Spleen (tissue), 11 donors: ENCODE measurements around the gene ADGRL3. TPM values are rescaled to one million over a fixed set of nuclear protein-coding genes. Genes with fewer than 3 reads are reported as not detected.
"Not testable (repeated sequence)": the region's sequence is repeated elsewhere in the genome, so short reads cannot be mapped to it uniquely, and the experiment has no call there.

Experiments
- DNase-seq: peaks from one replicate; pipeline ENCODE4 v3.0.0-alpha.2; 2020
- H3K27ac ChIP-seq, 8 donors: fragments of 200-600 bp; sonication (generic) in 7 of 8; 1 replicate in 4 of 8; 2 replicates in 4 of 8; pipeline versions ENCODE4 v1.5.0 to v1.8.0; 2016 to 2021; ENCODE audit warnings: inconsistent platforms in 4 of 8, mild to moderate bottlenecking in 4 of 8, moderate library complexity in 1 of 8
- H3K27me3 ChIP-seq, 7 donors: fragments of 200-600 bp; sonication (generic) in 6 of 7; replicated peaks in 1 of 7; 1 replicate in 4 of 7; 2 replicates in 3 of 7; pipeline versions ENCODE4 v1.5.0 to v1.8.0; 2016 to 2021; ENCODE audit warnings: inconsistent platforms in 3 of 7, mild to moderate bottlenecking in 1 of 7
- H3K36me3 ChIP-seq, 6 donors: fragments of 200-600 bp; sonication (generic) in 5 of 6; 1 replicate in 4 of 6; 2 replicates in 2 of 6; pipeline versions ENCODE4 v1.5.0 to v1.8.0; 2016 to 2021; ENCODE audit warnings: inconsistent platforms in 2 of 6
- H3K4me1 ChIP-seq, 6 donors: fragments of 200-600 bp; sonication (generic) in 5 of 6; 1 replicate in 3 of 6; 2 replicates in 3 of 6; pipeline versions ENCODE4 v1.5.0 to v1.8.0; 2016 to 2021; ENCODE audit warnings: inconsistent platforms in 3 of 6
- H3K4me3 ChIP-seq, 8 donors: fragments of 200-600 bp; sonication (generic) in 7 of 8; 1 replicate in 4 of 8; 2 replicates in 4 of 8; pipeline versions ENCODE4 v1.5.0 to v1.8.0; 2016 to 2021; ENCODE audit warnings: inconsistent platforms in 4 of 8, mild to moderate bottlenecking in 4 of 8, moderate library complexity in 2 of 8
- H3K9me3 ChIP-seq, 8 donors: fragments of 200-600 bp; sonication (generic) in 7 of 8; 1 replicate in 4 of 8; 2 replicates in 4 of 8; pipeline versions ENCODE4 v1.5.0 to v1.8.0; 2016 to 2021; ENCODE audit warnings: inconsistent platforms in 4 of 8
- CTCF ChIP-seq, 11 experiments: fragments of 200-600 bp in 7 of 11; fragments of 450-650 bp in 4 of 11; sonication (generic) in 4 of 11; IDR thresholded peaks in 8 of 11; conservative IDR thresholded peaks in 3 of 11; 1 replicate in 7 of 11; 2 replicates in 4 of 11; pipeline versions ENCODE4 v1.4.0 to v1.8.0; 2016 to 2021; ENCODE audit warnings: antibody characterized with exemption in 11 of 11, inconsistent platforms in 4 of 11, mild to moderate bottlenecking in 1 of 11
- POLR2A ChIP-seq, 3 donors: fragments of 450-650 bp; IDR thresholded peaks; one replicate each; pipeline ENCODE4 v1.5.1; 2017; ENCODE audit warnings: antibody characterized with exemption in 3 of 3, mild to moderate bottlenecking in 1 of 3
- POLR2AphosphoS5 ChIP-seq, 3 donors: sonication (generic); formaldehyde crosslinking; IDR thresholded peaks; one replicate each; pipeline ENCODE4 v1.5.1; 2017; ENCODE audit warnings: antibody characterized with exemption in 3 of 3
- WGBS, 5 donors: extraction: QIAGEN DNeasy Blood & Tissue Kit in 3 of 5; methylation state at CpG; one replicate each; pipeline versions ENCODE4 v1.1.5 to v1.1.7; 2013 to 2018; 5-methylcytosine and 5-hydroxymethylcytosine counted together
- intact Hi-C: fragments of 100-400 bp; cut with DNase I; formaldehyde crosslinking; loops from one replicate; pipeline ENCODE4 v1.15.0; 2023; ENCODE audit warnings: low total_unique reads
- polyA plus RNA-seq, 3 donors: library from polyadenylated mRNA; stranded (reverse); fragments of 200-250 nt; gene quantifications; one replicate each; pipeline ENCODE4 v1.2.1, GENCODE V29; 2013
- total RNA-seq, 7 donors: library from RNA; depleted of rRNA in 3 of 7; stranded (reverse); fragments of >200 nt in 3 of 7; fragmentation: NEBNext Ultra II Directional in 4 of 7; extraction: Animal tissue kit (Norgen Biotek cat#: 25700) in 4 of 7; gene quantifications; one replicate each; pipeline versions ENCODE4 v1.1.0 to v1.2.1, GENCODE V29; 2016 to 2021
- donor health status: healthy with polysubstance abuse.
- donor health status: DM: no; HTN: no; CAD: no; lungs with moderate emphysema.
- donor health status: DM: no; HTN: no; CAD: no.
- donor health status: Bipolar disorder and iron deficiency.
- donor health status: healthy.
- donor health status: DM: no; HTN: no; CAD: no.
- donor health status: DM: yes; HTN: yes; CAD: no.

Gene ADGRL3
- total and polyA plus RNA-seq, 10 donors = 0.09 to 0.92 (median 0.46) TPM; not detected in 1

GRCh38 chr4:61752617-61753016, 552.5 kb downstream of the ADGRL3 start:
- intact Hi-C loops = no loop called here
- TF ChIP-seq POLR2AphosphoS5 (IDR thresholded peaks at IDR 0.05) (no peak), POLR2A (IDR thresholded peaks at IDR 0.05) (no peak), CTCF (IDR thresholded peaks at IDR 0.05 in 8 of 11, conservative IDR thresholded peaks at IDR 0.05 in 3 of 11) (no peak)
- peaks cover 0 to 23% (median 2%) of the 10 kb centered on the region in 8 donors for H3K9me3 ChIP-seq
- H3K4me1 ChIP-seq = no peaks in the 10 kb centered on the region
- H3K4me3 ChIP-seq = no peak overlapping the region
- no peaks in the 10 kb centered on the region for H3K36me3 ChIP-seq
- no peak for DNase-seq
- no peaks in the 10 kb centered on the region for H3K27me3 ChIP-seq
- no peak overlapping the region for H3K27ac ChIP-seq
- 70 to 78% (median 71%) methylated on average over 2 of the region's 2 CpGs for WGBS, 5 donors

- Histone ChIP-seq H3K4me3 (no peak overlapping the region), H3K36me3 (no peaks in the 10 kb centered on the region), H3K9me3 (peaks cover 0 to 27% (median 1%) of the 10 kb centered on the region in 8 donors), H3K4me1 (no peaks in the 10 kb centered on the region), H3K27ac (no peak overlapping the region), H3K27me3 (no peaks in the 10 kb centered on the region)
- 82 to 95% (median 86%) methylated on average over 3 of the region's 3 CpGs for WGBS, 5 donors
- intact Hi-C loops = no loop called here
- no peak for TF ChIP-seq CTCF (IDR thresholded peaks at IDR 0.05 in 8 of 11, conservative IDR thresholded peaks at IDR 0.05 in 3 of 11)
- no peak for TF ChIP-seq POLR2A (IDR thresholded peaks at IDR 0.05)
- no peak for TF ChIP-seq POLR2AphosphoS5 (IDR thresholded peaks at IDR 0.05)
- no peak for DNase-seq
Observed at GRCh38 chr4:61753739-61754138, 553.6 kb downstream of the ADGRL3 start.

- peaks cover 0 to 44% (median 15%) of the 10 kb centered on the region in 8 donors for H3K9me3 ChIP-seq
- H3K27ac ChIP-seq, DNase-seq, H3K4me3 ChIP-seq, intact Hi-C loops, H3K36me3 ChIP-seq, H3K27me3 ChIP-seq, H3K4me1 ChIP-seq: not testable (repeated sequence)
- 88 to 93% (median 91%) methylated on average over 5 of the region's 5 CpGs for WGBS, 5 donors
Observed at GRCh38 chr4:61756937-61757336, 556.8 kb downstream of the ADGRL3 start.

GRCh38 chr4:61757983-61758382, 557.9 kb downstream of the ADGRL3 start:
- intact Hi-C loops, H3K4me1 ChIP-seq, DNase-seq, H3K4me3 ChIP-seq, H3K36me3 ChIP-seq, H3K27me3 ChIP-seq, H3K27ac ChIP-seq: not testable (repeated sequence)
- H3K9me3 ChIP-seq = peaks cover 0 to 35% (median 15%) of the 10 kb centered on the region in 8 donors
- 74 to 95% (median 87%) methylated on average over 1 of the region's 1 CpG for WGBS, 5 donors

GRCh38 chr4:61758596-61758995, 558.5 kb downstream of the ADGRL3 start:
- H3K36me3 ChIP-seq, H3K27me3 ChIP-seq, H3K27ac ChIP-seq, DNase-seq, H3K4me1 ChIP-seq, intact Hi-C loops, H3K4me3 ChIP-seq: not testable (repeated sequence)
- H3K9me3 ChIP-seq = peaks cover 0 to 35% (median 15%) of the 10 kb centered on the region in 8 donors
- WGBS, 5 donors = 67 to 92% (median 75%) methylated on average over 1 of the region's 1 CpG

- H3K4me3 ChIP-seq, DNase-seq, H3K27ac ChIP-seq, H3K36me3 ChIP-seq, H3K27me3 ChIP-seq, H3K4me1 ChIP-seq, intact Hi-C loops: not testable (repeated sequence)
- WGBS, 5 donors = 85 to 91% (median 88%) methylated on average over 6 to 7 of the region's 7 CpGs
- H3K9me3 ChIP-seq = peaks cover 0 to 31% (median 15%) of the 10 kb centered on the region in 8 donors
Observed at GRCh38 chr4:61759245-61759644, 559.1 kb downstream of the ADGRL3 start.

- 89 to 96% (median 91%) methylated on average over 4 of the region's 4 CpGs for WGBS, 5 donors
- not testable (repeated sequence) for H3K27me3 ChIP-seq
Observed at GRCh38 chr4:61759885-61760284, 559.8 kb downstream of the ADGRL3 start.

More at GRCh38 chr4:61759885-61760284, 559.8 kb downstream of the ADGRL3 start:
- DNase-seq, H3K4me3 ChIP-seq, H3K36me3 ChIP-seq, intact Hi-C loops, H3K4me1 ChIP-seq, H3K27ac ChIP-seq: not testable (repeated sequence)
- peaks cover 0 to 29% (median 15%) of the 10 kb centered on the region in 8 donors for H3K9me3 ChIP-seq
